Measurements from ENCODE around the gene SLIT3. TPM values are rescaled to one million over a fixed set of nuclear protein-coding genes. Genes with fewer than 3 reads are reported as not detected.
"Not testable (repeated sequence)": the region's sequence is repeated elsewhere in the genome, so short reads cannot be mapped to it uniquely, and the experiment has no call there.

SLIT3 gene
- total RNA-seq, 4 donors from 2014 or later: 6.8 to 23.1 (median 13.3) TPM

GRCh38 chr5:168746893-168747640, 553.9 kb downstream of the SLIT3 start:
- Histone ChIP-seq H3K27ac (no peak overlapping the region), H3K27me3 (no peaks in the 10 kb centered on the region)
- no peak for TF ChIP-seq POLR2A (IDR thresholded peaks at IDR 0.05)
- no peak for TF ChIP-seq CTCF (IDR thresholded peaks at IDR 0.05)

GRCh38 chr5:168746126-168746892, 554.6 kb downstream of the SLIT3 start:
- H3K36me3 ChIP-seq, H3K4me1 ChIP-seq, H3K4me3 ChIP-seq, H3K9me3 ChIP-seq, H3K27me3 ChIP-seq, H3K27ac ChIP-seq, DNase-seq: not testable (repeated sequence)

More at GRCh38 chr5:168746893-168747640, 553.9 kb downstream of the SLIT3 start:
- no peak for DNase-seq
- H3K4me1 ChIP-seq: no peaks in the 10 kb centered on the region
- H3K4me3 ChIP-seq: no peak overlapping the region
- H3K9me3 ChIP-seq: no peaks in the 10 kb centered on the region
- H3K36me3 ChIP-seq: no peaks in the 10 kb centered on the region

DNA sequence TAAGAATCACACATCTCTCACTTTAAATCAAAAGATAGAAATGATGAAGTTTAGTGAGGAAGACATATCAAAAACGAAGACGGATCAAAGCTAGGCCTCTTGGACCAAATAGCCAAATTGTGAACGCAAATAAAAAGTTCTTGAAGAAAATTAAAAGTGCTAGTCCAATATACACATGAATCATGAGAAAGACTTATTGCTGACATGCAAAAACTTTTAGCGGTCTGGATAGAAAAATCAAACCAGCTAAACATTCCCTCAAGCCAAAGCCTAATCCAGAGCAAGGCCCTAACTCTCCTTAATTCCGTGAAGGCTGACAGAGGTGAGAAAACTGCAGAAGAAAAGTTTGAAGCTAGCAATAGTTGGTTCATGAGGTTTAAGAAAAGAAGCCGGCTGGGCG, 557.3 kb downstream of the SLIT3 start:
- no peaks in the 10 kb centered on the region for H3K9me3 ChIP-seq
- H3K36me3 ChIP-seq: no peaks in the 10 kb centered on the region
- H3K27ac ChIP-seq: no peak overlapping the region
- no peak for DNase-seq
- TF ChIP-seq POLR2A (IDR thresholded peaks at IDR 0.05): no peak
- TF ChIP-seq CTCF (IDR thresholded peaks at IDR 0.05): no peak
- no peaks in the 10 kb centered on the region for H3K27me3 ChIP-seq
- H3K4me1 ChIP-seq: no peaks in the 10 kb centered on the region
- H3K4me3 ChIP-seq: no peak overlapping the region

- H3K9me3 ChIP-seq, H3K4me3 ChIP-seq, H3K4me1 ChIP-seq, H3K27me3 ChIP-seq, H3K27ac ChIP-seq, H3K36me3 ChIP-seq, DNase-seq: not testable (repeated sequence)
Measured at GRCh38 chr5:168742311-168742710, 558.6 kb downstream of the SLIT3 start.

DNA sequence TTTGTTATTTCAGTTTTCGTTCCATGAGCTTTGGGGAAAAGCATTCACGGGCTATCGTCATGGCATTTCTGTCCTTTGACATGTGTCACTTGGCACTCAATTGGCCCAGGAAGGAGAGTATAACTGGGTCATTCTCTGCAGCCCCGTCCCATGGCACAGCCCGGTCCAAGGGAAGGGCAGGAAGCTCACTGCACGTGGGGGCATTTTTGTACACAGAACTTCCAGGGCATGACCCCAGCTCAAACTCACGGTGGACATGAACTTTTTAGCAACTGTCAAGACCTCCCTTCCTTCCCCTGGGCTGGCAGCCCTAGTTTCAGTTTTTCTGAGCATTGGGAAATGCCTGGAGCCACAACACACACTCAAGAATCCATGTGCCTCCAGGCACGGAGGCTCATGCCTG, 560.1 kb downstream of the SLIT3 start:
- no peak overlapping the region for H3K27ac ChIP-seq
- H3K4me1 ChIP-seq: no peaks in the 10 kb centered on the region
- no peak overlapping the region for H3K4me3 ChIP-seq
- no peaks in the 10 kb centered on the region for H3K36me3 ChIP-seq
- no peaks in the 10 kb centered on the region for H3K27me3 ChIP-seq
- DNase-seq: no peak
- no peak for TF ChIP-seq CTCF (IDR thresholded peaks at IDR 0.05)
- TF ChIP-seq POLR2A (IDR thresholded peaks at IDR 0.05): no peak
- no peaks in the 10 kb centered on the region for H3K9me3 ChIP-seq

DNA sequence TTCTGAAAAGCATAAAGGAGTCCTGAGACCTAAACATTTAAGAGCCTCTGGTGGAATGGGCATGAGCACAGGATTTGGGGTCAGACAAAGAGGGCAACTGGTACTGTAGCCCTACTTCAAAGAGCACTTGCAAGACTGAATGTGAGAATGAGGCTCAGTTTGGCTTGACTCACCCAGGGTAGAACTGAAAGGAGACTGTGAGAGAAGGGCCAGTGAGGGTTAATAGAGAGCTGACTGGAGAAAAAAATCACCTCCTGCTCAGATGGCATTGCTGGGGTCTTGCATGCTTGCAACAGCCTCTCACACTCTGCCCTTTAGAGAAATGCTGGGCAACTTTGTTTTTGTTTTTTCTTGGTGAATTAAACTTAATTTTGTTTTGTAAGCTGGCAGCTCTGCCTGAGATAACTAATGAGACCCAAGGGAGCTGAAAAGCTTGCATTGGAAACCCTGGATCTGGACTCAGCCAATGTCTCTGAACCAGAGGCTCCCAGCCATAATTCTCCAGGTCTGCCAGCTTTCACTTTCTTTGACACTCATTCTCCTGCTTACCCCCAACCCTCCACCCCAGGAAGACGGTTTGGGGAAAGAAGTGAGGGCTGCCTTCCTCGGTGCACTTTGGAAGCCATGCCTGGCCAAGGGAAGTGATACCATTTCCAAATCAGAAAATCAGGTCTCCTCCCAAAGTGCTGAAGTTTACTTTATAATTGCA, 560.7 kb downstream of the SLIT3 start:
- Histone ChIP-seq H3K36me3 (no peaks in the 10 kb centered on the region), H3K4me3 (no peak overlapping the region), H3K4me1 (no peaks in the 10 kb centered on the region), H3K9me3 (no peaks in the 10 kb centered on the region), H3K27me3 (no peaks in the 10 kb centered on the region), H3K27ac (no peak overlapping the region)
- TF ChIP-seq POLR2A (IDR thresholded peaks at IDR 0.05): no peak
- TF ChIP-seq CTCF (IDR thresholded peaks at IDR 0.05): no peak
- no peak for DNase-seq

Measured in Peyer's patch (tissue), 4 donors.